ENCODE results near the gene PANX3.

Gene PANX3

DNA sequence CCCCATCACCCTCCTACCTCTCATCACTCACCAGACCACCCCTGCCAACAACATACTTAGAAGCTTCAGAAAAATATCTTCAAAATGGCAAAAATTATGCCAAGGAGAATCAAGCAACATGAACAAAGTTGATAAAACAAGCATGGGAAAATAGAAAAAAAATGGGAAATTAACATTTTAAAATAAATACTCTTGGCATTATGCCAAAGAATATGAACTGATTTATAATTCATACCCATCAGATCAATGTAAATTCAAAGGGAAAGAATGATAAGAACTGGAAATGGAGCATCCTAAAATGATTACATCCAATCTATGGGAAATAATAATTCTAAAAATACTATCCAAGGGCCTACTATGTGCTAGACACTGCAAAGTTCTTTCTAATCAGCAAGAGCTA lies 50.3 kb downstream of the PANX3 start:
- no peak for DNase-seq

DNA sequence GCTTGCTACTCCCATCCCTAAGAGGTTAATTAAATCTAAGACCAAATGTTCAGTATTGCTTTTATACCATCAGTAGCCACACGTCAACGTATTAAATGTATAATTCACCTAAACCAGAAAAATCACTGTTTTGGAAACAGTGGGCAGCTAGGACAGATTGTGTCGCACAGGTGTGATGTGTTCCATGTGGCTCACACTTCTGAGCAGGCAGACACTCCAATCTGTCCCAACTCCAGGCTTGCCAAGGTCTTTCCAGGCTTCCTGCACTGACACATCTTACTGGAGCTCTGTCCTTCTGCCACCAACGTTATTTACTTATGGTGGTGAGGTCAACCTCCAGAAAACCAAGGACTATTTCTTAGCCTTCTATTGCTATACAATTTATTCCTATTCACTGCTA lies 50.9 kb downstream of the PANX3 start:
- DNase-seq, result no peak

DNA sequence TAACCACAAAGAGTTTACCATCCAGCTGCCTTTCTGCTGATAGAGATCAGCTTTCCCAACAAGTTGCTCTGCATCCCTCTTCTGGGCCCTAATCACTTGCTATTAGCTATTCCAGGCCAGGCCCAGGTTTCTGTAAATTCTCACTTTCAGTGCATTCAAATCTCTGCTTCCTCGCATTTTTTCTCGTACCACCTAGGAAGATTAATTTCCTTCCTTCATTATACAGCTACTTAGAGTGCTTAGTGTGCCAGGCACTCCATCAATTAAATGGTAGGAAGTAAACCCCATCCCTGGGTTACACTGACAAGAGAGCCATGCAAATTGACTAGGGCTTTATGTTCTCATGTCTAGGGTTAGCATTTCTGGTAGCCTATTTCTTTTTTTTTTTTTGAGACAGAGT lies 52.6 kb downstream of the PANX3 start:
- DNase-seq, result no peak

DNA sequence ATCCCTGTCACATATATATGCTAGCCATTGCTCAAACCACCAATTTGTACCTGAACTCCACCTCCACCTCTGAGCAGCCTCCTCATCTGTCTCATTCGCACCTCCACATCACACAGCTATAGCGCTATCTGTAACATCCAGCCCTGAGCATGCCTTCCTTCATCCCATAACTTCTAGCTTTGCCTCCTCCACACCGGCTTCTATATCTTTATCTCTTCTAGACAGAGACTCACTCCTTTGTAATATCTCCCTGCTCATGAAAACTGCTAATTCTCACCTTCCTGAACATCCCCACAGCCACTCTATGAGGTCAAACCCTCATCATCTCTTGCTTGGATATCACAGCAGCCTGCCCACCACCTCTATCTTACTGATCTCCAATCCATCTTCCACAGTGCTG lies 56.4 kb downstream of the PANX3 start:
- DNase-seq, result no peak

DNA sequence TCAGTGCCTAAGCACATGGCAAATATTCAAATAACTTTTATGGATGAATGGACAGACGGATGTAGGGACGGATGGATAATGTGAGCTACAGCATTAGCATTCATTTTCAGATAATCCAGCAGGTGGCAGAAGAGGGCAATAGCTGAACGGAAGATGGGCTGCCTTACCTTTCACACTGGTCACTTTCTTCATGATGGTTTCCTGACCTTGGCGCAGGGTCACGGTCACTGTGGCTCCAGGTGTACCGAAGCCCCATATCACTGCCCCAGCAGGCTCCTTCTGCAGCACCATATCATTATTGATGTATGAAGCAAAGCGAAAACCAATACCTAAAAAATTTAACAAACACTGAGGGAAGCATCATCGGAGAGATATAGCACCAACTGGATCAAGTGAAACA lies 58.0 kb downstream of the PANX3 start:
- DNase-seq, result peak; percentile 35
